ENCODE data around the gene TESPA1. TPM values are rescaled to one million over a fixed set of nuclear protein-coding genes. Genes with fewer than 3 reads are reported as not detected.

The TESPA1 gene
- total and polyA plus RNA-seq, 4 donors, result 0.73 to 3.1 (median 1.7) TPM

GRCh38 chr12:54973556-54973955 is 11.0 kb downstream of the TESPA1 start:
- 87 to 92% methylated on average over 3 of the region's 3 CpGs for WGBS, 2 donors
- ATAC-seq (ENCODE audit: insufficient read depth, low FRiP score) (no peak), DNase-seq (no peak)
- no peak overlapping the region for H3K9ac ChIP-seq (ENCODE audit: insufficient read depth in 1 of 2, low read length in 2 of 2)
- no peak for TF ChIP-seq CTCF (IDR thresholded peaks at IDR 0.05; ENCODE audit: control extremely low read depth, extremely low read depth)
- H3K4me1 ChIP-seq (ENCODE audit: control insufficient read depth in 5 of 5, insufficient read depth in 5 of 5, low read length in 5 of 5), result no peaks in the 10 kb centered on the region
- H3K4me3 ChIP-seq, result no peak overlapping the region
- H3K27me3 ChIP-seq (ENCODE audit: control insufficient read depth in 3 of 3, insufficient read depth in 3 of 3, low read length in 2 of 3), result no peaks in the 10 kb centered on the region
- H3K36me3 ChIP-seq (ENCODE audit: control insufficient read depth in 4 of 4, insufficient read depth in 4 of 4, low read length in 4 of 4), result no peaks in the 10 kb centered on the region
- H3K27ac ChIP-seq (ENCODE audit: low read depth in 1 of 2, low read length in 1 of 2), result no peak overlapping the region
- H3K9me3 ChIP-seq (ENCODE audit: control insufficient read depth in 4 of 4, insufficient read depth in 3 of 4, low read length in 3 of 4), result no peaks in the 10 kb centered on the region

GRCh38 chr12:54970741-54971140 is 13.8 kb downstream of the TESPA1 start:
- DNase-seq, result no peak
- no peak overlapping the region for H3K9ac ChIP-seq (ENCODE audit: insufficient read depth in 1 of 2, low read length in 2 of 2)
- TF ChIP-seq CTCF (IDR thresholded peaks at IDR 0.05; ENCODE audit: control extremely low read depth, extremely low read depth), result no peak
- no peaks in the 10 kb centered on the region for H3K36me3 ChIP-seq (ENCODE audit: control insufficient read depth in 4 of 4, insufficient read depth in 4 of 4, low read length in 4 of 4)
- peaks cover 0 to 2% (median 0%) of the 10 kb centered on the region in 5 donors for H3K4me1 ChIP-seq (ENCODE audit: control insufficient read depth in 5 of 5, insufficient read depth in 5 of 5, low read length in 5 of 5)
- no peak overlapping the region for H3K4me3 ChIP-seq
- no peaks in the 10 kb centered on the region for H3K27me3 ChIP-seq (ENCODE audit: control insufficient read depth in 3 of 3, insufficient read depth in 3 of 3, low read length in 2 of 3)
- WGBS, 2 donors, result 94 to 97% methylated on average over 3 of the region's 3 CpGs
- H3K9me3 ChIP-seq (ENCODE audit: control insufficient read depth in 4 of 4, insufficient read depth in 3 of 4, low read length in 3 of 4), result no peaks in the 10 kb centered on the region
- no peak for ATAC-seq (ENCODE audit: insufficient read depth, low FRiP score)
- no peak overlapping the region for H3K27ac ChIP-seq (ENCODE audit: low read depth in 1 of 2, low read length in 1 of 2)

GRCh38 chr12:54968181-54968730 is 16.3 kb downstream of the TESPA1 start:
- Histone ChIP-seq H3K27me3 (ENCODE audit: control insufficient read depth in 3 of 3, insufficient read depth in 3 of 3, low read length in 2 of 3) (peaks cover 0 to 4% (median 0%) of the 10 kb centered on the region in 3 donors), H3K9me3 (ENCODE audit: control insufficient read depth in 4 of 4, insufficient read depth in 3 of 4, low read length in 3 of 4) (no peaks in the 10 kb centered on the region), H3K9ac (ENCODE audit: insufficient read depth in 1 of 2, low read length in 2 of 2) (no peak overlapping the region), H3K4me3 (no peak overlapping the region), H3K27ac (ENCODE audit: low read depth in 1 of 2, low read length in 1 of 2) (no peak overlapping the region), H3K4me1 (ENCODE audit: control insufficient read depth in 5 of 5, insufficient read depth in 5 of 5, low read length in 5 of 5) (peaks cover 0 to 2% (median 0%) of the 10 kb centered on the region in 5 donors), H3K36me3 (ENCODE audit: control insufficient read depth in 4 of 4, insufficient read depth in 4 of 4, low read length in 4 of 4) (no peaks in the 10 kb centered on the region)
- 18 to 37% methylated on average over 4 of the region's 4 CpGs for WGBS, 2 donors
- no peak for DNase-seq
- no peak for ATAC-seq (ENCODE audit: insufficient read depth, low FRiP score)
- TF ChIP-seq CTCF (IDR thresholded peaks at IDR 0.05; ENCODE audit: control extremely low read depth, extremely low read depth), result no peak

- no peaks in the 10 kb centered on the region for H3K36me3 ChIP-seq (ENCODE audit: control insufficient read depth in 4 of 4, insufficient read depth in 4 of 4, low read length in 4 of 4)
- no peak overlapping the region for H3K4me3 ChIP-seq
- DNase-seq, result peak in 2 of 3 donors; percentile 29 to 70
- H3K9ac ChIP-seq (ENCODE audit: insufficient read depth in 1 of 2, low read length in 2 of 2), result no peak overlapping the region
- peaks cover 0 to 2% (median 0%) of the 10 kb centered on the region in 5 donors for H3K4me1 ChIP-seq (ENCODE audit: control insufficient read depth in 5 of 5, insufficient read depth in 5 of 5, low read length in 5 of 5)
- peaks cover 0 to 4% (median 0%) of the 10 kb centered on the region in 3 donors for H3K27me3 ChIP-seq (ENCODE audit: control insufficient read depth in 3 of 3, insufficient read depth in 3 of 3, low read length in 2 of 3)
- TF ChIP-seq CTCF (IDR thresholded peaks at IDR 0.05; ENCODE audit: control extremely low read depth, extremely low read depth), result no peak
- 11 to 15% methylated on average over 2 of the region's 2 CpGs for WGBS, 2 donors
- H3K9me3 ChIP-seq (ENCODE audit: control insufficient read depth in 4 of 4, insufficient read depth in 3 of 4, low read length in 3 of 4), result no peaks in the 10 kb centered on the region
- no peak overlapping the region for H3K27ac ChIP-seq (ENCODE audit: low read depth in 1 of 2, low read length in 1 of 2)
- ATAC-seq (ENCODE audit: insufficient read depth, low FRiP score), result no peak
Observed at GRCh38 chr12:54967461-54967860, 17.1 kb downstream of the TESPA1 start.
